ACC112 (cell line): ENCODE results near the gene TPPP2.

ENCODE experiments used
- H2AFZ ChIP-seq: fragments of 200-600 bp; sonication (generic); one replicate; pipeline ENCODE4 v1.6.0; 2017; ENCODE audit warnings: antibody characterized with exemption, low read length; ENCODE audit not compliant: unreplicated experiment
- H3K27ac ChIP-seq: fragments of 200-600 bp; sonication (generic); 2 replicates; pipeline ENCODE4 v1.5.1; 2014; ENCODE audit warnings: low read depth, mild to moderate bottlenecking, antibody characterized with exemption, low read length, moderate library complexity
- H3K27me3 ChIP-seq: fragments of 200-600 bp; sonication (generic); 2 replicates; pipeline ENCODE4 v1.6.1; 2014; ENCODE audit warnings: mild to moderate bottlenecking, antibody characterized with exemption, low read length, moderate library complexity, mixed read lengths; ENCODE audit not compliant: insufficient read depth
- H3K36me3 ChIP-seq: fragments of 200-600 bp; sonication (generic); 2 replicates; pipeline ENCODE4 v1.6.1; 2016; ENCODE audit warnings: mild to moderate bottlenecking, antibody characterized with exemption, low read length, moderate library complexity, mixed read lengths; ENCODE audit not compliant: insufficient read depth
- H3K4me1 ChIP-seq: fragments of 200-600 bp; sonication (generic); one replicate; pipeline ENCODE4 v1.6.1; 2016; ENCODE audit warnings: low read length, mixed read lengths; ENCODE audit not compliant: insufficient read depth, unreplicated experiment, control insufficient read depth
- H3K4me3 ChIP-seq: fragments of 200-600 bp; sonication (generic); 2 replicates; pipeline ENCODE4 v1.5.1; 2014; ENCODE audit warnings: mild to moderate bottlenecking, low read depth, low read length
- H3K79me2 ChIP-seq: fragments of 200-600 bp; sonication (generic); one replicate; pipeline ENCODE4 v1.6.0; 2016; ENCODE audit warnings: low read length; ENCODE audit not compliant: control insufficient read depth, unreplicated experiment, insufficient read depth

The TPPP2 gene

DNA sequence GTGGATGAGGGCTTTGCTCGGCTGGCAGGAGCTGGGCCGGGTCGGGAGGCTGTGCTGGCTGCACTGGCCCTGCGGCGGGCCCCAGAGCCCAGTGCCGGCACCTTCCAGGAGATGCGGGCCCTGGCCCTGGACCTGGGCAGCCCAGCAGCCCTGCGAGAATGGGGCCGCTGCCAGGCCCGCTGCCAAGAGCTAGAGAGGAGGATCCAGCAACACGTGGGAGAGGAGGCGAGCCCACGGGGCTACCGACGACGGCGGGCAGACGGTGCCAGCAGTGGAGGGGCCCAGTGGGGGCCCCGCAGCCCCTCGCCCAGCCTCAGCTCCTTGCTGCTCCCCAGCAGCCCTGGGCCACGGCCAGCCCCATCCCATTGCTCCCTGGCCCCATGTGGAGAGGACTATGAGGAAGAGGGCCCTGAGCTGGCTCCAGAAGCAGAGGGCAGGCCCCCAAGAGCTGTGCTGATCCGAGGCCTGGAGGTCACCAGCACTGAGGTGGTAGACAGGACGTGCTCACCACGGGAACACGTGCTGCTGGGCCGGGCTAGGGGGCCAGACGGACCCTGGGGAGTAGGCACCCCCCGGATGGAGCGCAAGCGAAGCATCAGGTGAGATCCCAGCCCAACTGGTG lies 51.6 kb downstream of the TPPP2 start:
- Histone ChIP-seq H3K4me1 (peaks cover 12% of the 10 kb centered on the region), H3K27ac (no peak overlapping the region), H3K36me3 (peaks cover 24% of the 10 kb centered on the region), H3K27me3 (no peaks in the 10 kb centered on the region), H3K4me3 (no peak overlapping the region), H2AFZ (no peak overlapping the region), H3K79me2 (no peaks in the 10 kb centered on the region)
